ENCODE data around the gene CEBPB.

The CEBPB gene

GRCh38 chr20:50227506-50227905 lies 36.9 kb downstream of the CEBPB start:
- DNase-seq (ENCODE audit: low read depth in 2 of 2): no peak

GRCh38 chr20:50229156-50229607 lies 38.6 kb downstream of the CEBPB start:
- no peak for DNase-seq (ENCODE audit: low read depth in 2 of 2)

DNA sequence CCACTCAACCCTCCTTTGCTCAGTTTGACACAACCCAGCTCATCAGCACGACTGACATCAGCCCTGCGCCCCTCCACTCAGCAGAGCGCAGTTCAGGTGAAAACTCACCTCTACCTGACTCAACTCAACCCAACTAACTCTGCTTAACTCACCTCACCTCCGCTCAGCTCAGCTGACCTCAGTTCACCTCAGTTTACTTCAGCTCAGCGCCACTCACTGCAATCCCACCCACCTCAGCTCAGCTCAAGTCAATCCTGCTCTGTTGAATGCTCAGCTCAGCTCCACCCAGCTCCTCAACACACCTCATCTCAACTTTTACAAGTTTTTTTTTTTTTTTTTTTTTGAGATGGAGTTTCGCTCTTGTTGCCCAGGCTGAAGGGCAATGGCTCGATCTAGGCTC lies 39.6 kb downstream of the CEBPB start:
- DNase-seq (ENCODE audit: low read depth in 2 of 2): no peak

- DNase-seq (ENCODE audit: low read depth in 2 of 2): no peak
These were observed 40.4 kb downstream of the CEBPB start for GRCh38 chr20:50230871-50231560.

GRCh38 chr20:50231854-50232253 lies 41.2 kb downstream of the CEBPB start:
- DNase-seq (ENCODE audit: low read depth in 2 of 2): no peak

DNA sequence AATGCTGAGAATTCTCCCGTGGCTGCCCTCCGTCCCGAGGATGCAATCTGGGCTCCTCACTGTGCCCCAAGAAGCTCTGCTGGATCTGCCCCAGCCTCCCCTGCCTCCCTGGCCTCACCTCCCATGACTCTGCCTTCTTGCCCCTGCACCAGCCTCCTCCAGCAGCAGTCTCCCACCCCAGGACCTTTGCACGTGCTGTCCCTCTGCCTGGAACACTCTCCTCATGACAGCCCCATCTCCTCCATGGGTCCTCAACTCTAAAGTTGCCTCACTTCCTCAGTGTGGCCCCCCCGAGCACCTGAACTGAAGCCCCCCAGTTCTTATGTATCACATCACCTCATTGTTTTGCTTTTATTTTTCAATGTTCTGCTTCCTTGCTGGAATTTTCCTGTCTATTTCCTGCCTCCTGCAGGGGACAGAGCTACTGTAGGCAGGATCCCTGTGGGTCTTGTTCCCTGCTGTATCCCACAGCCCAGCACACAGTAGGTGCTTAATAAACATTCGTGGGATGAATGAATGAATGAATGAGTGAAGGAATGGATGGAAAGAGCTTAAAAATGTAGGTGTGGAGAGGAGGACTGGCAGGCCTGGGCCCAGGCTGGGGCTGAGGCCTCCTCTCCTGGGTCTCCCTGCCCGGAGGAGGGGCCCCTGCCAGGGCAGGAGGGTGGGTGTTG lies 42.2 kb downstream of the CEBPB start:
- DNase-seq (ENCODE audit: low read depth in 2 of 2): no peak

DNA sequence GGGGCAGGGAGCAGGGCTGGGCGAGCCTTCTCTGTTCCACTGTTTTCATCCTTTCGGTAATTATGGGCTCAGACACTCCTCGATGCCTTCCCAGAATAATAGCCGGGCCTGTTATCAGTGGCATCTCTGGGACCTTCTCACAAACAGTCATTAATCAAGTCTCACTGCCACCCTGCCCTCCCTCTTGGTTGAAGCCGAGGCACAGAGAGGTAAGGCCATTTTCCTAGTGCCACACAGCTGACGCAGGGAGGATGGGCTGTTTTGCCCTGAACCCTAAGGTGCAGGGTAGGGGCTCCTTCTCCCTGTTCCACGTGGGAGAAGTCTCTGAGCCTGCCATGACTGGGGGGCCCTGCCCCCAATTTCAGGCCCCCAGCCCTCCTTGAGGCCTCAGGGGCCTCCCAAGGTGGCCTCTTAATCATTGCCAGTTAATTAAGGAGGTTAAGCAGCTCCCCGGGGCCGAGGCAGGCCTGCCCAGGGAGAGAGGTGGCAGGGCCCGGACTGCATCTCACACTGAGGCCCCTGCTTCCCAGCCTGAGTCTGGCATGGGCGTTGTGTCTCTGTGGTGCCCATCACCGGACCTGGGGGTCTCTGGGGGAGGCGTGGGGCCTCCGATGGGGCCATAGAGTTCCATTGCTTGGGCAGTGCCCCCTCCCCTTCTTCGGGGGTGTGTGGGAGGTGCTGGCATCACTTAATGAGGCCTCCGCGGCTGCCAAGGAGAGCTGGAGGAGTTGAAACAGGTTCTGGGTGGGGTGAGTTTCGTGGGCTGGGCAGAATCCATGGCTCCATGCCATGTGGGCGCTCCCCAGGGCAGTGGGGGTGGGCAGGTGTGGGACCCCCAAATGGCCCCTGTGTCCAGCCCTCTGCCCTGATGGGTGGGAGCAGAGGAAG lies 42.9 kb downstream of the CEBPB start:
- no peak for DNase-seq (ENCODE audit: low read depth in 2 of 2)

GRCh38 chr20:50234288-50234687 lies 43.7 kb downstream of the CEBPB start:
- no peak for DNase-seq (ENCODE audit: low read depth in 2 of 2)

GRCh38 chr20:50237349-50237748 lies 46.7 kb downstream of the CEBPB start:
- no peak for DNase-seq (ENCODE audit: low read depth in 2 of 2)

- no peak for DNase-seq (ENCODE audit: low read depth in 2 of 2)
These were observed 47.6 kb downstream of the CEBPB start for GRCh38 chr20:50238081-50238800.

DNA sequence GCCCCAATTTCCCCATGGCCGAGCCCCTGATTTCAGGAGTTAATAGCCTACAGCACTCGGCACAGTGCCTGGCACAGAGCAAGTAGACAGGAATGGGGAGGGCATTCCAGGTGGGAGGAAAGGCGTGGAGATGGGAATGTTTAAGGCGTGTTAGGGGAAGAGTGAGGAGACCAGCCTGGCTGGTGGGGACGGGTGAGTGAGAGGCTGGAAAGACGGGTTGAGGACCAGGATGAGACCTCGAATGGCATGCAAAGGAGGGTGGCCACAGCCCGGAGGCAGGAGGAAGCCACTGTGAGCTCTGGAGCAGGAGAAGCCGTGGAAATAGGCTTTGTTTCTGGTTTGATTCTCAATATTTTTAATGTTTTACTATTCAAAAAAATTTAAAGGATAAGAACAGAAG lies 49.5 kb downstream of the CEBPB start:
- DNase-seq (ENCODE audit: low read depth in 2 of 2): no peak

- DNase-seq (ENCODE audit: low read depth in 2 of 2): no peak
These were observed 51.5 kb downstream of the CEBPB start for GRCh38 chr20:50242178-50242514.
